ENCODE data around the gene RXFP2.

The RXFP2 gene, protein sequence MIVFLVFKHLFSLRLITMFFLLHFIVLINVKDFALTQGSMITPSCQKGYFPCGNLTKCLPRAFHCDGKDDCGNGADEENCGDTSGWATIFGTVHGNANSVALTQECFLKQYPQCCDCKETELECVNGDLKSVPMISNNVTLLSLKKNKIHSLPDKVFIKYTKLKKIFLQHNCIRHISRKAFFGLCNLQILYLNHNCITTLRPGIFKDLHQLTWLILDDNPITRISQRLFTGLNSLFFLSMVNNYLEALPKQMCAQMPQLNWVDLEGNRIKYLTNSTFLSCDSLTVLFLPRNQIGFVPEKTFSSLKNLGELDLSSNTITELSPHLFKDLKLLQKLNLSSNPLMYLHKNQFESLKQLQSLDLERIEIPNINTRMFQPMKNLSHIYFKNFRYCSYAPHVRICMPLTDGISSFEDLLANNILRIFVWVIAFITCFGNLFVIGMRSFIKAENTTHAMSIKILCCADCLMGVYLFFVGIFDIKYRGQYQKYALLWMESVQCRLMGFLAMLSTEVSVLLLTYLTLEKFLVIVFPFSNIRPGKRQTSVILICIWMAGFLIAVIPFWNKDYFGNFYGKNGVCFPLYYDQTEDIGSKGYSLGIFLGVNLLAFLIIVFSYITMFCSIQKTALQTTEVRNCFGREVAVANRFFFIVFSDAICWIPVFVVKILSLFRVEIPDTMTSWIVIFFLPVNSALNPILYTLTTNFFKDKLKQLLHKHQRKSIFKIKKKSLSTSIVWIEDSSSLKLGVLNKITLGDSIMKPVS

DNA sequence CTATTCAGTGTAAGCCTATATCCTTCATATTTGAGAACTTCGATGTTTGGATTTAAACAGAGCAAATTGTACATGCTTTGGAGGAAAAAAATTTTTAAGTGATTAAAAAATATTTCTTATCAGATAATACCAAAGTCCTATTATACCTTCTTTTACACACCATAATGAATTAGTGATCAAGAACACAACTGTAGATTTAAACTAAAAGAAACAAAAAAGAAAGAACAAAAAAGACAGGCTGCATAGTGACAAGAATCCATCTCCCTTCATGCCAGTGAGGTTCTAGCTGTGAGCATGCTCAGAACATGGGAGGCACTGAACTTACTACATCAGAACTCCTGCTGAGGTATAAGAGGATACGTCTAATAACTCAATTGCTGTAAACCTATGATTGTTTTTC lies at the start of gene RXFP2:
Gene RXFP2, plus strand, starts transcription at position 301 of the 400 bp plus-strand sequence. Its CDS starts 87 bp downstream, at position 388.
- DNase-seq (ENCODE audit: low read depth in 3 of 3): no peak

DNA sequence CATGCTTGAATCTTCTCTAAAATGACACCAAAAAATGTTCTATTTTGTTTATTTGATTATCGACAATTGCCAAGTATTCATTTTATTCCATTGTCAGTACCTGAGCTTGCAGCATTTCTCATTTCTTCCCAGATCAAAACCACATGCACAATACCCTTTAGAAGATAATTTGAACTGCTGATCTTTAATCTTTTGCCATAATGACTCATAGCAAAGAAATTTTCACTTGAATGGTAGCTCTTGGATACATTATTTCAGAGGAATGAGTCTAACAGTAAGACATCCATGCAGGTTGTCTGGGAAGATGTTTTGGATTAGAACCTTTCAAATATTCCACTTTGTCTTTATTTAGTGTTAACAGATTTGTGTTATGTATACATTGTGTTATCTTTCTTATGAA lies 42.0 kb upstream of the RXFP2 start:
- DNase-seq (ENCODE audit: low read depth in 3 of 3): no peak

DNA sequence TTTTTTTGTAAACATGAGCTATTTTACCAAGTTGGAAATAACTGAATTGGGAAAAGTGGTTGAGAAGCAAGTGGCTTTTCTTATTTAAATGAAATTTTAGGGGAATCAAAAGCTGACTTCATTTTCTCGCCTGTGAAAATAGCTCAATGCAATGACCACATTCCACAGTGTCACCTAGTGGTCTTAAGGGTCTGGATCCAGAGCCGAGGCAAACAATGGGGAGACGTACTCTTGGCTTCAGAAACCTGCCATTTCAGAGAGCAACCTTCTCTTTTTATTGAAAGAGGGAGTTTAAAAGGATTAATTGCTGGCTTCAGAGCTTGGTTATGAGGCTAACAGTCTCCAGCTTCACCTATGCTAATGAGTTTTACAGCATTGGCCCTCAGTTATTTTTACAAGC lies 39.7 kb upstream of the RXFP2 start:
- no peak for DNase-seq (ENCODE audit: low read depth in 3 of 3)

DNA sequence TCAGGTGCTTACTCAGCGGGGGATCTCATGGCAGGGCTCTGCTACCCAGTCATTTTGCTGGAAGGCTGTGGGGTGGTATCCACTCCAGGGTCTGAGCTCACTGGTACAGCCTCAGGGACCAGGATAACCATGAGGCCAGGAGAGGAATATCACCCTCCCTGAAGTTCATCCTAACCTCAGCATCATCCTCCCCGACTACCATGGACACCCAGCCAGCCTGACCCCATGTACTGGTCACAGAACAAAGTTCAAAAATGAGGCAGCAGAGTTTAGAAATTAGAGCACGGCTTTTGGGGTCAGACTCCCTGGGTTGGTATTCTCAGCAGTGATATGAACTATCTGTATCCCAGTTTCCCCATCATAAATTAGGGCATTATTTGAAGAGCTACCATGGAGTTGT lies 35.5 kb upstream of the RXFP2 start:
- no peak for DNase-seq (ENCODE audit: low read depth in 3 of 3)

DNA sequence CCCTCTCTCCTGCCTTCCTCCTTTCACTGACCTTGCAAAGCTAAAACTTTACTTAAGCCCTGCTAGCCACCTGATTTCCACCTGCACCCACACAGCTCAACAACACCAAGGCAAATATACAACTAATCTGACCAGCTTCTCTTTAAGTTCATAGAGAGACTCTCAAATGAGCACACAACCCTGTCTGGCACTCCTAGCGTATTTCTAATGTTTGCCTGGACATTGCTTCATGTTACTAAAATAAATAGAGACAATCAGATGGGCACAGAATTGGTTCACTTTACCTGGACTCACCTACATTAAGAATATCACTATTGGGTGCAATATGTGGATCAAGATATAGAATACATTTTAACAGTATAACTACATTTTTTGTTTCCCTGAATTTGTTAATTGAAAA lies 33.2 kb upstream of the RXFP2 start:
- no peak for DNase-seq (ENCODE audit: low read depth in 3 of 3)

DNA sequence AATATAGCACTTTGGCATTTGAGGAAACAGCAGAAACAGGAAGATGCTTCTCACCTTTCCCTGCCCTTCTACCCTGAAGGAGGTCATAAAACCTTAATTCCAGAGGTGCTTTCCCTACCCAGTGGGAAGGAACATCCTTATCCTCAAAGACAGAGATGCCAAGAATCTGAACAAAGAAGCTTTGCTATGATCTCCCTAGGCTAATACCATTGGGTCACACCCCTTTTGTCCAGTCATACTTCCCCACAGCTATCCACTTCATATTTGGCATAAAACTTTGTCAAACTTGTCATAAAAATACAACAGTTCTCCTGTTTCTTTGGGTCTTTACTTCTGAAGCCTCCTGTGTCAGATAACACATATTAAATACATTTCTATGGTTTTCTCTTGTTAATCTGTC lies 21.7 kb upstream of the RXFP2 start:
- no peak for DNase-seq (ENCODE audit: low read depth in 3 of 3)

DNA sequence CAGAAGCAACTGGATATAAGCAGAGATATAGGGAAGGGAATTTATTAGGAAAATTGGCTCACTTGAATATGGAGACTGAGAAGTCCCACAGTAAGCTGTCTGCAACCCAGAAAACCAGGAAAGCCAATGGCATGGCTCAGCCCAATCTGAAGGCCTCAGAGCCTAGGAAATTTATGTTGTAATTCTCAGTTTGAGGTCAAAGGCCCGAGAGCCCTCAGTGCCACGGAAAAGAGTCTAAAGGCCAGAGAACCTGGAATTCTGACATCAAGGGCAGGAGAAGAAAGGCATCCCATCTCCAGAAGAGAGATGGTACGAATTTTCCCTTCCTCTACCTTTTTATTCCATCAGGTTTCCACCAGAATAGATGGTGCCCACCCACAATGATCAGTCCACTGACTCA lies 20.1 kb upstream of the RXFP2 start:
- no peak for DNase-seq (ENCODE audit: low read depth in 3 of 3)

DNA sequence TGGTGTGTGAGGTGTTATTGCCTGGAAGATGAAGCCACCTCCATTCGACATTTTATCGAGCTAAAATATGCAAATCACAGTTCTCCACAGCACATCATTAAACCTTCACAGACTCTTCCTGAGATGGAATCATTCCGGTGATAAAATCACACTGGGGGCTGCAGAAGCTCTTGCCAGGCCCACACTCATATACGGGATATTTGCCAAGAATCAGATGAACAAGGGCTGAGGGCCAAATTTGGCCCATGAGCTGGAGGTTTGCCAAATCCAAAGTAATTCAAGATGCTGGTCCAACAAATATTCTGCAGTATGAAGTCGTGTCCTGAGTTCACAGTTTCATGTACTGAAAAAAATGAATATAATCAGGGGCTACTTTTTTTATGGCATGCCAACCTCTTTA lies 16.7 kb upstream of the RXFP2 start:
- no peak for DNase-seq (ENCODE audit: low read depth in 3 of 3)

DNA sequence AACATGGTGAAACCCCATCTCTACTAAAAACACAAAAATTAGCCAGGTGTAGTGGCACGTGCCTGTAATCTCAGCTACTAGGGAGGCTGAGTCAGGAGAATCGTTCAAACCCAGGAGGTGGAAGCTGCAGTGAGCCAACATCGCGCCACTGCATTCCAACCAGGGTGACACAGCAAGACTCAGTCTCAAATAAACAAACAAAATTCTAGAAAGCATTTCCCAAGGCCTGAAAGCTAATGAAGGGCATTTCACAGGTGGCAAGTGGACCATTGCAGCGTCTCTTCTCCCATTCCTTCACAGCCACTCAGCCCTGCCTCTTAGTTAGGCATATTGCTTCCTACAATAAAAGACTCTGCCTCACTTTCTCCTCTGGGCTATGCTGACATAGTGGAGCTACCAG lies 13.5 kb upstream of the RXFP2 start:
- DNase-seq (ENCODE audit: low read depth in 3 of 3): no peak

DNA sequence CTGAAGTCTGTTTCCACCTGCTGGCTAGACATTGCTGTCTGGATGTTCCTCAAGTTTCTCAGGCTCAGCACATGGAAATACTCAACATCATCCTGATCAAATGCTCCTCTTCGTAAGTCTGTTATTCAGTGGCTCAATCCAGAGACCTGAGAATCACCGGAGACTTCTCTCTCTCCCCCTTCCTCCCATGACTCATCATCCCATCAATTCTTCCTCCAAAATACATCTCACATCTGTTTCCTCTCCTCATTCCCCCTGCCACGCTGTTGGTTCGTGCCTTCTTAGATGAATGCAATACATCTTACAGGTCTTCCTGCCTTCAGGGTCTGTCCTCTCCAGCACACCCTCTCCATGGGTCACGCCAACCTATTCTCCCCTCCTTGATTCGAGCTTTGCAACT lies 7.4 kb upstream of the RXFP2 start:
- DNase-seq (ENCODE audit: low read depth in 3 of 3): no peak

DNA sequence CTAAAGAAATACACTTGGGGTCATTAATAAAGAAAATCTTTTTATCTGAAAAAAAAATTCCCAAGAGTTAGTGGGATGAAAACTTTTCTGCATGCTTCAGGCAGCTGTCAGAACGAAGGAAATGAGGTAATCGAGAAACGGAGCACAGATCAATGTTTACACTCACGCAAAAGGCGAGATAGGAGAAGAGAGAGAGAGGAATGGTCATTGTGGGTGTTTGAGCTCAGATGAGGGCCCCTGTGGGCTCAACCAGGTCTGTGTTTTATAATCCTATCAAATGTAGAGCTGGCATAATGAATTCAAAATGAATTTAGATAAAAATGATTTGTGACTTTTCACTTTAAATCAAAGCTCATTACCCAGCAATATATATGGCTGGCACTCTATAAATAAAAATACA lies 6.3 kb upstream of the RXFP2 start:
- no peak for DNase-seq (ENCODE audit: low read depth in 3 of 3)

DNA sequence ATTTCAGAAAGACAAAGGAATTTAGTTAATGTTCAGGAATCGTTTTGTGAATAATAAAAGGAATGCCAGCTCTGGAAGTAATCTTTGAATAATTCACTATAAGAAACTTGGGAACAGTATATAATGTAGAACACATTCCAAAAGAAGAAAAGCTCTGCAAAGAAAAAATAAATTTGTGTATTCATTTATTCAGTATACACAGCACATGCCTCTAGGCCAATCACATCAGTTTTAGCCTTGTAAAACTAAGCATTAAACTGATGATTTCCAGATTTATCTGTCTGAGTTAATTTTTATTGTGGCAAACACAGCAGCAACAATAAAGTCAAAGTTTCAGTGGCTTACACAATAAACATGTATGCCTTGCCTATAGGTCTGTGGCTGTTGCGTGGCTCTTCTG lies 5.7 kb upstream of the RXFP2 start:
- no peak for DNase-seq (ENCODE audit: low read depth in 3 of 3)

DNA sequence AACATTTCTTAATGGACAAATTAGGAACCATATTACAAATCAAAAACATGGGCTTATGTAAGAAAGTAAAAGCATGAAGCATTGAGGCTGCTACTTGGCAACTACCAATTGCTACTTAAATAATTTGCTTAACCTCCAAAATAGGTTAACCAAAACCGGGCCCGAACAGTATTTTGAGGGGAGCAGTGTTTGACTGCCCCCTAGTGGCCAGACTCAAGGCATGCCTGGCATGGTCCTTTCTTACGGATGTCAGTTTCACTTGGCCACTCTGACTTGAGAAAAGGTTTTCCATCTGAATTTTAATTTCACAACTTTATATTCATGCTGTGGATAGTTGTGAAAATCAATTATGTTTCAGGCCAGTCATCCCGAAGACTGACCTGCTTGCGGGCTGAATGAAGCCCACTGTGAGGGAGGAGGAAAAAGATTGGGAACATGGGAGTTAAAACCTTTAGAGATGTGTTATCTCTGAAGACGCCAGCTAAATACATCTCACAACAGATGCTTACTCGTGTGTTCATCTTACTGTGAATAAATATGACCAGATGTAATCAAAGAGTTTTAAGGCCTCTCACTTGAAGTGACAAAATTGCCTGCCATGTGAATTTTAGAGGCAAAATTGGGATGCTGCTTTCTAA lies 2.9 kb downstream of the RXFP2 start:
- peak; percentile 40 to 47 (median 43) for DNase-seq (ENCODE audit: low read depth in 3 of 3)

DNA sequence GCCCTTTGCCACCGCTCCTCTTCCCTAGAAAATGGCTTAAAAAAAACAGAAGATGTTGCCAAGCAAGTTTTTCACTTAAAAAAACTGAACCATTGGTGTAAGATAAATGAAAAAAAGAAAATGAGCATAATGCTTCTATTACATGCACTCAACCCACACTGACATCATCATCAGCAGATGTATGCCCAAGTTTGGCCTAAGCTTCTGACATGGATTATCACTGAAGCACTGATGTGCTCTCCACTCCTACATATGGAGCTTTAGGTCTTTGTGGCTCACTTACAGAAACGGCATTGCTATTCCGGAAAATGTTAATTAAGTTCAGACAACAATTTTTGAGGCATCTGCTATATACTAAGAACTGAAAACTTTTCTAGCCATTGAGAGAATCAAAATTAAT lies 8.0 kb downstream of the RXFP2 start:
- DNase-seq (ENCODE audit: low read depth in 3 of 3): no peak

DNA sequence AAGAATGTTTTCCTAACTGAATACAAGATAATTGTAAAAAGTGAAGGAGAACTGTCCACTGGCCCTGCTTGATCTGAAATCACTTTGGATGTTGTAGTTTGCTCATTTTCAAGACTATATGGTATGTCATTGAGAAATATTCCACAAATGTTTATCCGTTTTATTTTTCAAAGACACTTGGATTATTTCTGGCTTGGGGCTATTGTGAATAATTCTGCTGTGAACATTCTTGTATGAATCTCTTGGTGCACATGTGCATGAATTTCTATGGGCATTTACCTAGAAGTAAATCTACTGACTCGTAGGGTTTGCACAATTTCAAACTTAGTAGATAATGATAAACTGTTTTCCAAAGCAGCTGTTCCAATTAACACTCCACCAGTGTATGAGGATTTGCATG lies 8.6 kb downstream of the RXFP2 start:
- DNase-seq (ENCODE audit: low read depth in 3 of 3): no peak

DNA sequence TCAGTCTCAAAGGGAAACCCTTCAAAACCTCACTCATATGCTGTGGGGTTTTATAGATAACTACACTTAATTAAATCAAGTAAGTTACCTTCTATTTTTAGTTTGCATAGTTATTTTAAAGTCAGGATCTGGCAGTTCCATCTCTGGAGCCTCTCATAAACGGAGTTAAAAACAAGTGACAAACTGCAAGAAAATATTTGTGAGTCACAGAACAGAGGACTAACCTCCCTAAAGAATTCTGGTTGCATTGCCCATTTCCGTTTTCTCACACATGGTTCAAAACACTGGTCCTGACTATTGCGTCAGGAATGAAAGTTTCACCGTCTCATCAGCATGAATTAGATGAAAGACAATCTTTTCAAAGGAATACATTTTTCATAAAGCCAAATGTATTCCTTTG lies 10.6 kb downstream of the RXFP2 start:
- no peak for DNase-seq (ENCODE audit: low read depth in 3 of 3)

DNA sequence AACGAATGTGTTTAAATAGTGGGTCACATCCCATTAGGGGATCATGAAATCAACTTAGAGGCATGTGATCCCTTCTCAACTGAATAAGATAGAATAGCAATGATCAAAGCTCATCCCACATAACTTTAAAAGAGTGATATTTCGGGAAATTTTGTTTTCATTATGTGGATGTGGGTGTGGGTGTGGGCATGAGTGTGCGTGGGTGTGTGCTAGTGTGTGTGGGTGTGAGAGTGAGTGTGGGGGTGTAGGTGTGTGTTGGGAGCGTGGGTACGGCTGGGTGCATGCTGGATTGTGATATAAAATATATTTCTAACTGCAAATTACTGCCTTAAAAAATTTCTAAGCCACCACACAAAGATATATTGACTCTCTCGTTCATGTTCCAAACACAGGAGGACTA lies 15.9 kb downstream of the RXFP2 start:
- no peak for DNase-seq (ENCODE audit: low read depth in 3 of 3)

DNA sequence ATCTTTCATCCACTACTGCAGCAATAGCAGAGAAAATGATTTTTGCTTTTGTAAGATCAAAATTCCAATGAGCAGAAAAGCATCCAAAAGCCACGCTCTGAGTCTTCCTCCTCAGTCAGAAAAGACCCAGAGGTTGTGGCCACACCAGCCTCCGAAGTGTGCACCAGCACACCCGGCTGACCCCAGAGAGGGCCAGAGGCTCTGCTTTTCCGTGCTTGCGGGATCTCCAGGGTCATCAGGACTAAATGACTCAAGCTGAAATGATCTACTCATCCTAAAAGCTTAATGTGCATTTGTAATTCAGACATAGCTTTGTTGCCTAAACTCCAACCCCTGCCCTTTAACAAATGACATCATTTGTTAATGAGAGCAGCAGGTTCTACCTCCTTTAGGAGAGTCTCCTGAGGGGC lies 16.5 kb downstream of the RXFP2 start:
- no peak for DNase-seq (ENCODE audit: low read depth in 3 of 3)

DNA sequence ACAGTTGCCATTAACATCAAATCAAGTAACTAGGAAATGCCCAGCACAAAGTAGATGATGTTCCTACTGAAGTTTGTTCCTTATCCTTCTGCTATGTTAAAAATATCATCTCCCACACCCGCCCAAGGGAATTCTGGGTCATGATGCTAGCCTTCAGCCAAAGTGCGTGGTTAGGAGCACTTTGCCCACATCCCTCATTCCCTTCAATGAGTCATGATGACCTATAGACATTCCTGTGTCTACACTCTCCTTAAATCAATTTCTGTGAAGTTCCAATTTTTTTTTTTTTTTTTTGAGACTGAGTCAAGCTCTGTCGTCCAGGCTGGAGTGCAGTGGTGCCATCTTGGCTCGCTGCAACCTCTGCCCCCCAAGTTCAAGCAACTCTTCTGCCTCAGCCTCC lies 17.0 kb downstream of the RXFP2 start:
- no peak for DNase-seq (ENCODE audit: low read depth in 3 of 3)

DNA sequence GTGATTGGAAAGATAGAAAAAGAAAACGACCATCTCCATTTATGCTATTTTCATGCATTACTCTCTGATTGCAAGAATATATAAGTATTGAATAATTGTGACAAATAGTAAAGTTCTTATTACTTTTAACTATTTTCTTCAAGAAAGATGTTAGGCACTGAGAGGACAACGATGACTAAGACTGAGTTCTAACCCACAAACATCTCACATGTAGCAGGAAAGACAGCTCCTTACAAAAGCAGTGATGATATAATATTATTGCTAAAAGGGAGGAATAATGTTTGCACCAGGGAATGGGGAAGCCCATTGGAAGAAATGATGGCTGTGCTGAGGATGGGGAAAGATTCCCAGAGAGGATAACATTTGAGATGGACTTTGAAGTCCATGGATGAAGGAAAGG lies 22.6 kb downstream of the RXFP2 start:
- no peak for DNase-seq (ENCODE audit: low read depth in 3 of 3)

DNA sequence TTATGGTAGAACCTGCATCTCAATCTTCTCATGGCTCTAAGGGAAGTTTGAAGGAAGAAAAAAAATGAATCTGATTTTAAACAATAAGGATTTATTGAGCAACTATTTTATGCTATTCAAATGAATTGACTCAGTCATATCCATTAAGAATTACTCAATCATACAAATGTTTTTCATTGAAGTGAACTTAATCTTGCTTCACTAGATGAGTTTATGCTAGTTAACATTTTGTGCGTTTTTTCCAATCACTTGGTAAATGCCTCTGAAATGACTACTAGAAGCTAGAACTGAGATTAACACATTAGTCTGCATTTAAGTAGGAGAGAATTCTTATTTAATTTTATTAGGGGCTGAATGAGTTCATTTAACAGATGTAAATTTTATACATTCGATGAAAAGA lies 25.2 kb downstream of the RXFP2 start:
- DNase-seq (ENCODE audit: low read depth in 3 of 3): no peak

DNA sequence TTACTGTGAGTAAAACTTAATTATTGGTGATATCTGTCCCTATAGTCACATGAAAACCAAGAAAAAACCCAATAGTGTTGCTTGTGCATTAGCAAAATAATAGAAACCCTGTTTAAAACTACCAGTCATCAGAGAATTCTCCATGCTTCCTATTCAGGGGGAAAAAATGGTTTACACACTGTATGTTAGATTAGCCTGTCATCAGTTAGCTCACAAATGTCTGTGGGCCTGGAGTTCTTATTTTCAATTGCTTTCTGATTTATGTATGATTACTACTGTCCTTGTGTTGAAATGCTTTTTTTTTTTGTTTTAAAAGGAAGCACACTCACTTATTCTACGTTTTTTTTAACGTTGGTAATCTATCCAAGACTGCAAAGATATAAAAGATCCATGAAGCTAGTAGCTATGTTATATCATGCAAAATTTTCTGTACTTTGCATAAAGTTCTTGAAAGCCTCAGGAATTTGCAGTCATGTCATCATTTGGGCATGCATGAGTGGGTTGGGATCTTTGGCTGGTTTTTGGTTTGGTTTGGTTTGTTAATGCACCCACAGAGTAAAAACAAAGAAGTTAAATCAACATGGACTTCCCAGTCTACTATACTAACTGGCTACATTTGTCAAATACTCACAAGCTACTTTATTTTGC lies 25.9 kb downstream of the RXFP2 start:
- no peak for DNase-seq (ENCODE audit: low read depth in 3 of 3)
